ENCODE results near the gene TSLP.

- TF ChIP-seq, protein P1, sequence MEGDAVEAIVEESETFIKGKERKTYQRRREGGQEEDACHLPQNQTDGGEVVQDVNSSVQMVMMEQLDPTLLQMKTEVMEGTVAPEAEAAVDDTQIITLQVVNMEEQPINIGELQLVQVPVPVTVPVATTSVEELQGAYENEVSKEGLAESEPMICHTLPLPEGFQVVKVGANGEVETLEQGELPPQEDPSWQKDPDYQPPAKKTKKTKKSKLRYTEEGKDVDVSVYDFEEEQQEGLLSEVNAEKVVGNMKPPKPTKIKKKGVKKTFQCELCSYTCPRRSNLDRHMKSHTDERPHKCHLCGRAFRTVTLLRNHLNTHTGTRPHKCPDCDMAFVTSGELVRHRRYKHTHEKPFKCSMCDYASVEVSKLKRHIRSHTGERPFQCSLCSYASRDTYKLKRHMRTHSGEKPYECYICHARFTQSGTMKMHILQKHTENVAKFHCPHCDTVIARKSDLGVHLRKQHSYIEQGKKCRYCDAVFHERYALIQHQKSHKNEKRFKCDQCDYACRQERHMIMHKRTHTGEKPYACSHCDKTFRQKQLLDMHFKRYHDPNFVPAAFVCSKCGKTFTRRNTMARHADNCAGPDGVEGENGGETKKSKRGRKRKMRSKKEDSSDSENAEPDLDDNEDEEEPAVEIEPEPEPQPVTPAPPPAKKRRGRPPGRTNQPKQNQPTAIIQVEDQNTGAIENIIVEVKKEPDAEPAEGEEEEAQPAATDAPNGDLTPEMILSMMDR (IDR thresholded peaks at IDR 0.05; ENCODE audit: extremely low read depth in 1 of 2, insufficient read depth in 1 of 2, low read depth in 1 of 2, low read length in 2 of 2): no peak
- TF ChIP-seq POLR2A (IDR thresholded peaks at IDR 0.05; ENCODE audit: low read depth, low read length) (no peak), EZH2 (IDR thresholded peaks at IDR 0.05; ENCODE audit: borderline replicate concordance, low read depth, low read length, severe bottlenecking) (no peak)
Observed at GRCh38 chr5:111116550-111116949, 45.0 kb downstream of the TSLP start.
